H1 (cell line): Measurements from ENCODE around the gene MRPS35. TPM values are rescaled to one million over a fixed set of nuclear protein-coding genes. Genes with fewer than 3 reads are reported as not detected.
A peak's percentile ranks its signal among the peaks of the same experiment; 100 is the strongest.

ENCODE experiments used
- BCL11A ChIP-seq, 2 experiments: IDR thresholded peaks; one replicate each; pipeline ENCODE4 v1.6.1; 2011; ENCODE audit warnings: low read depth in 2 of 2, low read length in 2 of 2, mild to moderate bottlenecking in 2 of 2
- CBX5 ChIP-seq: fragments of 300-800, 300-1000 bp; sonication (generic); IDR thresholded peaks from 2 replicates; pipeline ENCODE4 v1.7.1; 2016; ENCODE audit warnings: antibody characterized with exemption, low read length, low read depth
- JUND ChIP-seq: IDR thresholded peaks from 2 replicates; pipeline ENCODE4 v1.6.1; 2011; ENCODE audit warnings: mild to moderate bottlenecking, improper control_type of control experiment, low read length
- KDM1A ChIP-seq: fragments of 200-600, 300-600 bp; sonication (generic); IDR thresholded peaks from 2 replicates; pipeline ENCODE4 v1.7.1; 2016; ENCODE audit warnings: mild to moderate bottlenecking, low read length, borderline replicate concordance
- SP1 ChIP-seq: IDR thresholded peaks from 2 replicates; pipeline ENCODE4 v1.6.1; 2011; ENCODE audit warnings: low read depth, low read length
- polyA plus RNA-seq, 7 experiments: library from polyadenylated mRNA; depleted of rRNA in 3 of 7; stranded (reverse) in 5 of 7; unstranded in 2 of 7; fragments of >200 nt in 5 of 7; fragments of 200-250 nt in 2 of 7; gene quantifications; 1 replicate in 5 of 7; 2 replicates in 1 of 7; 4 replicates in 1 of 7; pipeline versions ENCODE4 v1.2.1 to v1.2.3, GENCODE V29; 2011 to 2013; ENCODE audit warnings: missing spikeins in 2 of 7, mixed read lengths in 2 of 7
- total RNA-seq: library from RNA; stranded (reverse); fragmentation: NEBNext Ultra II Directional; extraction: Animal tissue kit (Norgen Biotek cat#: 25700); gene quantifications from 2 replicates; pipeline ENCODE4 v1.2.1, GENCODE V29; 2021
- TF ChIP-seq, protein P1 (sequence below): fragments of 300-600 bp; sonication (generic); IDR thresholded peaks from 2 replicates; pipeline ENCODE4 v1.7.1; 2012; ENCODE audit warnings: low read length, moderate library complexity, mild to moderate bottlenecking, inconsistent platforms; ENCODE audit not compliant: insufficient replicate concordance
- TF ChIP-seq, protein P2 (sequence below): IDR thresholded peaks from 2 replicates; pipeline ENCODE4 v1.6.1; 2012; ENCODE audit warnings: inconsistent platforms
- TF ChIP-seq, protein P3 (sequence below): IDR thresholded peaks from 2 replicates; pipeline ENCODE4 v1.6.1; 2012; ENCODE audit warnings: inconsistent platforms

The MRPS35 gene
- total and polyA plus RNA-seq, 2 of the 8 experiments (the other 6 are each of a cell fraction or from before 2014, with no cell fraction given): 26.8 to 47.9 TPM

DNA sequence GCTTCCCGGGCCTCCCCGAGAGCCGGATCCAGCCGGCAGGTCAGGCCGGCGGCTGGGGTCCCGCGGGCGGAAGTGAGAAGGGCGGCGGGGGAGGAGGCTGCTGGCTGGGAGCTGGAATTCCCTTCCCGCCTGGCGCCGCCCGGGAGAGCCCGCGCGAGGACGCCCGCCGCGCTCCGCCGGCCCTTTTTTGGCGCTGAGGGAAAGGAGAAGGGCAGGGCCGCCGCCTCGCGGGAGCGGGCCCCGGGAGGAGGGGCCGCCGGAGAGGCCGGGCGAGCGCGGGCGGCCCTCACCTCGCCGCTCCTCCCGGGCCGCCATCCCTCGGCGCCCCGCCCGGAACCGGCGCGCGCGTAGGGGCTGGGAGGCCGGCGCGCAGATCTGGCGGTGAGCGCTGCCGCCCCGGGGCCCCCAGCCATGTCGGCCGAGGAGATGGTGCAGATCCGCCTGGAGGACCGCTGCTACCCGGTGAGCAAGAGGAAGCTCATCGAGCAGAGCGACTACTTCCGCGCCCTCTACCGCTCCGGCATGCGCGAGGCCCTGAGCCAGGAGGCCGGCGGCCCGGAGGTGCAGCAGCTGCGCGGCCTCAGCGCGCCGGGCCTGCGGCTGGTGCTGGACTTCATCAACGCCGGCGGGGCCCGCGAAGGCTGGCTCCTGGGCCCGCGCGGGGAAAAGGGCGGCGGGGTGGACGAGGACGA lies 69.4 kb downstream of the MRPS35 start, which contains the start of the genes KLHL42 and MANSC4 (continued):
- TF ChIP-seq, protein P1, sequence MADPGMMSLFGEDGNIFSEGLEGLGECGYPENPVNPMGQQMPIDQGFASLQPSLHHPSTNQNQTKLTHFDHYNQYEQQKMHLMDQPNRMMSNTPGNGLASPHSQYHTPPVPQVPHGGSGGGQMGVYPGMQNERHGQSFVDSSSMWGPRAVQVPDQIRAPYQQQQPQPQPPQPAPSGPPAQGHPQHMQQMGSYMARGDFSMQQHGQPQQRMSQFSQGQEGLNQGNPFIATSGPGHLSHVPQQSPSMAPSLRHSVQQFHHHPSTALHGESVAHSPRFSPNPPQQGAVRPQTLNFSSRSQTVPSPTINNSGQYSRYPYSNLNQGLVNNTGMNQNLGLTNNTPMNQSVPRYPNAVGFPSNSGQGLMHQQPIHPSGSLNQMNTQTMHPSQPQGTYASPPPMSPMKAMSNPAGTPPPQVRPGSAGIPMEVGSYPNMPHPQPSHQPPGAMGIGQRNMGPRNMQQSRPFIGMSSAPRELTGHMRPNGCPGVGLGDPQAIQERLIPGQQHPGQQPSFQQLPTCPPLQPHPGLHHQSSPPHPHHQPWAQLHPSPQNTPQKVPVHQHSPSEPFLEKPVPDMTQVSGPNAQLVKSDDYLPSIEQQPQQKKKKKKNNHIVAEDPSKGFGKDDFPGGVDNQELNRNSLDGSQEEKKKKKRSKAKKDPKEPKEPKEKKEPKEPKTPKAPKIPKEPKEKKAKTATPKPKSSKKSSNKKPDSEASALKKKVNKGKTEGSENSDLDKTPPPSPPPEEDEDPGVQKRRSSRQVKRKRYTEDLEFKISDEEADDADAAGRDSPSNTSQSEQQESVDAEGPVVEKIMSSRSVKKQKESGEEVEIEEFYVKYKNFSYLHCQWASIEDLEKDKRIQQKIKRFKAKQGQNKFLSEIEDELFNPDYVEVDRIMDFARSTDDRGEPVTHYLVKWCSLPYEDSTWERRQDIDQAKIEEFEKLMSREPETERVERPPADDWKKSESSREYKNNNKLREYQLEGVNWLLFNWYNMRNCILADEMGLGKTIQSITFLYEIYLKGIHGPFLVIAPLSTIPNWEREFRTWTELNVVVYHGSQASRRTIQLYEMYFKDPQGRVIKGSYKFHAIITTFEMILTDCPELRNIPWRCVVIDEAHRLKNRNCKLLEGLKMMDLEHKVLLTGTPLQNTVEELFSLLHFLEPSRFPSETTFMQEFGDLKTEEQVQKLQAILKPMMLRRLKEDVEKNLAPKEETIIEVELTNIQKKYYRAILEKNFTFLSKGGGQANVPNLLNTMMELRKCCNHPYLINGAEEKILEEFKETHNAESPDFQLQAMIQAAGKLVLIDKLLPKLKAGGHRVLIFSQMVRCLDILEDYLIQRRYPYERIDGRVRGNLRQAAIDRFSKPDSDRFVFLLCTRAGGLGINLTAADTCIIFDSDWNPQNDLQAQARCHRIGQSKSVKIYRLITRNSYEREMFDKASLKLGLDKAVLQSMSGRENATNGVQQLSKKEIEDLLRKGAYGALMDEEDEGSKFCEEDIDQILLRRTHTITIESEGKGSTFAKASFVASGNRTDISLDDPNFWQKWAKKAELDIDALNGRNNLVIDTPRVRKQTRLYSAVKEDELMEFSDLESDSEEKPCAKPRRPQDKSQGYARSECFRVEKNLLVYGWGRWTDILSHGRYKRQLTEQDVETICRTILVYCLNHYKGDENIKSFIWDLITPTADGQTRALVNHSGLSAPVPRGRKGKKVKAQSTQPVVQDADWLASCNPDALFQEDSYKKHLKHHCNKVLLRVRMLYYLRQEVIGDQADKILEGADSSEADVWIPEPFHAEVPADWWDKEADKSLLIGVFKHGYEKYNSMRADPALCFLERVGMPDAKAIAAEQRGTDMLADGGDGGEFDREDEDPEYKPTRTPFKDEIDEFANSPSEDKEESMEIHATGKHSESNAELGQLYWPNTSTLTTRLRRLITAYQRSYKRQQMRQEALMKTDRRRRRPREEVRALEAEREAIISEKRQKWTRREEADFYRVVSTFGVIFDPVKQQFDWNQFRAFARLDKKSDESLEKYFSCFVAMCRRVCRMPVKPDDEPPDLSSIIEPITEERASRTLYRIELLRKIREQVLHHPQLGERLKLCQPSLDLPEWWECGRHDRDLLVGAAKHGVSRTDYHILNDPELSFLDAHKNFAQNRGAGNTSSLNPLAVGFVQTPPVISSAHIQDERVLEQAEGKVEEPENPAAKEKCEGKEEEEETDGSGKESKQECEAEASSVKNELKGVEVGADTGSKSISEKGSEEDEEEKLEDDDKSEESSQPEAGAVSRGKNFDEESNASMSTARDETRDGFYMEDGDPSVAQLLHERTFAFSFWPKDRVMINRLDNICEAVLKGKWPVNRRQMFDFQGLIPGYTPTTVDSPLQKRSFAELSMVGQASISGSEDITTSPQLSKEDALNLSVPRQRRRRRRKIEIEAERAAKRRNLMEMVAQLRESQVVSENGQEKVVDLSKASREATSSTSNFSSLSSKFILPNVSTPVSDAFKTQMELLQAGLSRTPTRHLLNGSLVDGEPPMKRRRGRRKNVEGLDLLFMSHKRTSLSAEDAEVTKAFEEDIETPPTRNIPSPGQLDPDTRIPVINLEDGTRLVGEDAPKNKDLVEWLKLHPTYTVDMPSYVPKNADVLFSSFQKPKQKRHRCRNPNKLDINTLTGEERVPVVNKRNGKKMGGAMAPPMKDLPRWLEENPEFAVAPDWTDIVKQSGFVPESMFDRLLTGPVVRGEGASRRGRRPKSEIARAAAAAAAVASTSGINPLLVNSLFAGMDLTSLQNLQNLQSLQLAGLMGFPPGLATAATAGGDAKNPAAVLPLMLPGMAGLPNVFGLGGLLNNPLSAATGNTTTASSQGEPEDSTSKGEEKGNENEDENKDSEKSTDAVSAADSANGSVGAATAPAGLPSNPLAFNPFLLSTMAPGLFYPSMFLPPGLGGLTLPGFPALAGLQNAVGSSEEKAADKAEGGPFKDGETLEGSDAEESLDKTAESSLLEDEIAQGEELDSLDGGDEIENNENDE: no peak
- TF ChIP-seq BCL11A (IDR thresholded peaks at IDR 0.05; ENCODE audit: low read depth in 2 of 2, low read length in 2 of 2) (no peak), SP1 (no peak), CBX5 (no peak), JUND (no peak), KDM1A (no peak)
- TF ChIP-seq, protein P2, sequence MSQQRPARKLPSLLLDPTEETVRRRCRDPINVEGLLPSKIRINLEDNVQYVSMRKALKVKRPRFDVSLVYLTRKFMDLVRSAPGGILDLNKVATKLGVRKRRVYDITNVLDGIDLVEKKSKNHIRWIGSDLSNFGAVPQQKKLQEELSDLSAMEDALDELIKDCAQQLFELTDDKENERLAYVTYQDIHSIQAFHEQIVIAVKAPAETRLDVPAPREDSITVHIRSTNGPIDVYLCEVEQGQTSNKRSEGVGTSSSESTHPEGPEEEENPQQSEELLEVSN: peak; percentile 13
- TF ChIP-seq, protein P3, sequence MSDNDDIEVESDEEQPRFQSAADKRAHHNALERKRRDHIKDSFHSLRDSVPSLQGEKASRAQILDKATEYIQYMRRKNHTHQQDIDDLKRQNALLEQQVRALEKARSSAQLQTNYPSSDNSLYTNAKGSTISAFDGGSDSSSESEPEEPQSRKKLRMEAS: peak; percentile 10; the same call in 1 of the 2 replicates
